ENCODE data around the gene GALNT14.

Gene GALNT14

DNA sequence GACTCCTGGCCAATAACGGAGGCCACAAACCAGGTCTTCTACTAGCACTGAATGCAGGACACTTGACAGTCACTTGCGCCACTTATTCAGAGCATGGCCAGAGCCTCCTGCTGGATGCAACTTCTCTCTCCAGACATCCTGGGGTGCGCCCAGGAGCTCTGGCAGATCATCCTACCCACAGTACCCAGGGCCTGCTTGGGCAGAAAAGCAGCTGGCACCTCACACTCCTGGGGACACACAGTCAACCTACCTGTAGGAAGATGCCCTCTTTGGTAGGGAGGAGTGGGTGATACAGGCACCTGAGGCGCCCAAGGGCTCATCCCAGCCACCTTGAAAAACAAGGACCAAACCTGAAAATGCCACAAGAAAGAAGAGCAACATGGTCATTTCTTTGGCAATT, 13.3 kb downstream of the GALNT14 start:
- no peaks in the 10 kb centered on the region for H3K36me3 ChIP-seq (ENCODE audit: insufficient read depth, low read length)
- no peaks in the 10 kb centered on the region for H4K20me1 ChIP-seq (ENCODE audit: insufficient read depth, low read length)
- ATAC-seq (ENCODE audit: insufficient read depth, low read depth) (no peak), DNase-seq (no peak)
- H3K4me1 ChIP-seq (ENCODE audit: insufficient read depth, low read length) = no peaks in the 10 kb centered on the region
- H3K27ac ChIP-seq (ENCODE audit: low read length) = no peak overlapping the region
- no peak overlapping the region for H3K4me3 ChIP-seq (ENCODE audit: low read depth in 1 of 2, low read length in 2 of 2)
- peaks cover 7% of the 10 kb centered on the region for H3K27me3 ChIP-seq (ENCODE audit: insufficient read depth, low read length, poor library complexity)
- no peaks in the 10 kb centered on the region for H3K79me2 ChIP-seq (ENCODE audit: insufficient read depth, low read length)
- no peak overlapping the region for H3K4me2 ChIP-seq (ENCODE audit: insufficient read depth, low read length)
- no peak overlapping the region for H2AFZ ChIP-seq (ENCODE audit: low read depth, low read length)
- no peaks in the 10 kb centered on the region for H3K9me3 ChIP-seq (ENCODE audit: insufficient read depth, low read length, severe bottlenecking)
- H3K9ac ChIP-seq (ENCODE audit: low read depth, low read length) = no peak overlapping the region
- TF ChIP-seq CTCF (IDR thresholded peaks at IDR 0.05; ENCODE audit: borderline replicate concordance, extremely low read depth, low read length, poor library complexity, severe bottlenecking) = no peak
- no peak for TF ChIP-seq EZH2 (IDR thresholded peaks at IDR 0.05; ENCODE audit: borderline replicate concordance, low read depth, low read length, severe bottlenecking)

GRCh38 chr2:31122133-31122532, 16.1 kb downstream of the GALNT14 start:
- DNase-seq (no peak), ATAC-seq (ENCODE audit: insufficient read depth, low read depth) (no peak)
- Histone ChIP-seq H3K27ac (ENCODE audit: low read length) (no peak overlapping the region), H3K9ac (ENCODE audit: low read depth, low read length) (no peak overlapping the region), H3K4me1 (ENCODE audit: insufficient read depth, low read length) (no peaks in the 10 kb centered on the region), H4K20me1 (ENCODE audit: insufficient read depth, low read length) (no peaks in the 10 kb centered on the region), H3K4me3 (ENCODE audit: low read depth in 1 of 2, low read length in 2 of 2) (no peak overlapping the region), H3K79me2 (ENCODE audit: insufficient read depth, low read length) (no peaks in the 10 kb centered on the region), H3K36me3 (ENCODE audit: insufficient read depth, low read length) (no peaks in the 10 kb centered on the region), H3K4me2 (ENCODE audit: insufficient read depth, low read length) (no peak overlapping the region), H3K9me3 (ENCODE audit: insufficient read depth, low read length, severe bottlenecking) (no peaks in the 10 kb centered on the region), H3K27me3 (ENCODE audit: insufficient read depth, low read length, poor library complexity) (peaks cover 2% of the 10 kb centered on the region), H2AFZ (ENCODE audit: low read depth, low read length) (no peak overlapping the region)
- TF ChIP-seq CTCF (IDR thresholded peaks at IDR 0.05; ENCODE audit: borderline replicate concordance, extremely low read depth, low read length, poor library complexity, severe bottlenecking) (no peak), EZH2 (IDR thresholded peaks at IDR 0.05; ENCODE audit: borderline replicate concordance, low read depth, low read length, severe bottlenecking) (no peak)

DNA sequence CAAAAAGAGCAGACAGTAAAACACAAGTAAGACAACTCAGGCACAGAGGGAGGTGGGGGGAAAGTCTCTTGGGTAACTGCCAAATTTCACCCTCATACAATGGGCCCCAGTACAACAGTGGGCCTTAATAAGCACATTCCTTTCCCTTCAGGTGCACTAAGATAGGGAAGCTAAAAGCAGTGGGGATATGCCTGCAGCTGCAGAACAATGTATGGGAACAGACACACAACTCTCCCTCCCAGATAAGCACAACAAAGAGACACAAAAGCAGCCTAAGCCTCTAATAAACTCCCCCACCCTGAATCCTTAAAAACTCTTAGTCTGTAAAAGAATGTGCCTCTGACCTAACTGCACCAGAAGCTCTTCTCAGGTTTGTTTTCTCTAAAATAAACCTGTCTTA, 24.5 kb downstream of the GALNT14 start:
- TF ChIP-seq CTCF (IDR thresholded peaks at IDR 0.05; ENCODE audit: borderline replicate concordance, extremely low read depth, low read length, poor library complexity, severe bottlenecking) = no peak
- no peak for TF ChIP-seq EZH2 (IDR thresholded peaks at IDR 0.05; ENCODE audit: borderline replicate concordance, low read depth, low read length, severe bottlenecking)
- Histone ChIP-seq H2AFZ (ENCODE audit: low read depth, low read length) (no peak overlapping the region), H3K36me3 (ENCODE audit: insufficient read depth, low read length) (no peaks in the 10 kb centered on the region), H3K9ac (ENCODE audit: low read depth, low read length) (no peak overlapping the region), H3K27me3 (ENCODE audit: insufficient read depth, low read length, poor library complexity) (peaks cover 2% of the 10 kb centered on the region), H3K4me3 (ENCODE audit: low read depth in 1 of 2, low read length in 2 of 2) (no peak overlapping the region), H3K79me2 (ENCODE audit: insufficient read depth, low read length) (no peaks in the 10 kb centered on the region), H3K4me2 (ENCODE audit: insufficient read depth, low read length) (no peak overlapping the region), H3K4me1 (ENCODE audit: insufficient read depth, low read length) (no peaks in the 10 kb centered on the region), H3K27ac (ENCODE audit: low read length) (no peak overlapping the region), H3K9me3 (ENCODE audit: insufficient read depth, low read length, severe bottlenecking) (no peaks in the 10 kb centered on the region), H4K20me1 (ENCODE audit: insufficient read depth, low read length) (no peaks in the 10 kb centered on the region)
- ATAC-seq (ENCODE audit: insufficient read depth, low read depth) (no peak), DNase-seq (no peak)

- Histone ChIP-seq H3K9ac (ENCODE audit: low read depth, low read length) (no peak overlapping the region), H3K27ac (ENCODE audit: low read length) (no peak overlapping the region), H2AFZ (ENCODE audit: low read depth, low read length) (no peak overlapping the region), H3K4me2 (ENCODE audit: insufficient read depth, low read length) (no peak overlapping the region), H3K9me3 (ENCODE audit: insufficient read depth, low read length, severe bottlenecking) (no peaks in the 10 kb centered on the region), H3K27me3 (ENCODE audit: insufficient read depth, low read length, poor library complexity) (no peaks in the 10 kb centered on the region), H3K4me1 (ENCODE audit: insufficient read depth, low read length) (no peaks in the 10 kb centered on the region), H3K79me2 (ENCODE audit: insufficient read depth, low read length) (no peaks in the 10 kb centered on the region), H4K20me1 (ENCODE audit: insufficient read depth, low read length) (no peaks in the 10 kb centered on the region), H3K4me3 (ENCODE audit: low read depth in 1 of 2, low read length in 2 of 2) (no peak overlapping the region), H3K36me3 (ENCODE audit: insufficient read depth, low read length) (no peaks in the 10 kb centered on the region)
- ATAC-seq (ENCODE audit: insufficient read depth, low read depth) (no peak), DNase-seq (no peak)
- TF ChIP-seq EZH2 (IDR thresholded peaks at IDR 0.05; ENCODE audit: borderline replicate concordance, low read depth, low read length, severe bottlenecking) (no peak), CTCF (IDR thresholded peaks at IDR 0.05; ENCODE audit: borderline replicate concordance, extremely low read depth, low read length, poor library complexity, severe bottlenecking) (no peak)
Observed at GRCh38 chr2:31112544-31112943, 25.7 kb downstream of the GALNT14 start.
